Cardiac muscle cell (in vitro differentiated cells and primary cell): ENCODE measurements around the gene JADE2. TPM values are rescaled to one million over a fixed set of nuclear protein-coding genes. Genes with fewer than 3 reads are reported as not detected.
A peak's percentile ranks its signal among the peaks of the same experiment; 100 is the strongest.

Source experiments
- DNase-seq, 2 donors: peaks; one replicate each; pipeline versions ENCODE4 v3.0.0 to v3.0.0-alpha.2; 2010 to 2017; ENCODE audit warnings: low read depth in 1 of 2, low spot score in 1 of 2
- H3K27ac ChIP-seq: fragments of 200-600 bp; sonication (generic); 2 replicates; pipeline ENCODE4 v1.5.1; 2016
- H3K27me3 ChIP-seq: fragments of 200-600 bp; sonication (generic); 2 replicates; pipeline ENCODE4 v1.6.0; 2016; ENCODE audit warnings: control low read depth
- H3K36me3 ChIP-seq: fragments of 200-600 bp; sonication (generic); 2 replicates; pipeline ENCODE4 v1.5.1; 2016; ENCODE audit warnings: control low read depth
- H3K4me1 ChIP-seq: fragments of 200-600 bp; sonication (generic); 2 replicates; pipeline ENCODE4 v1.8.1; 2017; ENCODE audit warnings: low read depth, mild to moderate bottlenecking, mixed run types
- H3K4me3 ChIP-seq: fragments of 200-600 bp; sonication (generic); 2 replicates; pipeline ENCODE4 v1.5.1; 2016; ENCODE audit warnings: mild to moderate bottlenecking
- H3K9me3 ChIP-seq: fragments of 200-600 bp; sonication (generic); 2 replicates; pipeline ENCODE4 v1.5.1; 2017; ENCODE audit warnings: low read depth, mild to moderate bottlenecking, control low read depth
- CTCF ChIP-seq: IDR thresholded peaks from 2 replicates; pipeline ENCODE4 v1.5.1; 2012; ENCODE audit warnings: low read depth, mild to moderate bottlenecking, low read length
- polyA plus RNA-seq: library from polyadenylated mRNA; unstranded; fragments of >200 nt; fragmentation: Nextera tagmentation; extraction: Ambion mirVana; gene quantifications from 2 replicates; pipeline ENCODE4 v1.2.1, GENCODE V29; 2016
- total RNA-seq: library from RNA; depleted of rRNA; stranded (reverse); fragments of >200 nt; gene quantifications from 2 replicates; pipeline ENCODE4 v1.2.3, GENCODE V29; 2016

The JADE2 gene
- total and polyA plus RNA-seq, 2 experiments from 2014 or later = 2.8 to 17.8 TPM

GRCh38 chr5:134506054-134507039, 19.1 kb upstream of the JADE2 start:
- Histone ChIP-seq H3K4me3 (no peak overlapping the region), H3K27me3 (no peaks in the 10 kb centered on the region), H3K27ac (peak overlapping the region; percentile 80), H3K4me1 (peaks cover 15% of the 10 kb centered on the region), H3K9me3 (no peaks in the 10 kb centered on the region), H3K36me3 (no peaks in the 10 kb centered on the region)
- DNase-seq = peak; percentile 34 to 83
- no peak for TF ChIP-seq CTCF

- Histone ChIP-seq H3K4me1 (peaks cover 26% of the 10 kb centered on the region), H3K36me3 (no peaks in the 10 kb centered on the region), H3K27me3 (no peaks in the 10 kb centered on the region), H3K9me3 (no peaks in the 10 kb centered on the region), H3K4me3 (no peak overlapping the region), H3K27ac (no peak overlapping the region)
- DNase-seq = no peak
- no peak for TF ChIP-seq CTCF
Measured at GRCh38 chr5:134507452-134507851, 18.0 kb upstream of the JADE2 start.

GRCh38 chr5:134508521-134509195, 16.8 kb upstream of the JADE2 start:
- no peaks in the 10 kb centered on the region for H3K9me3 ChIP-seq
- TF ChIP-seq CTCF = no peak
- H3K4me1 ChIP-seq = peaks cover 29% of the 10 kb centered on the region
- no peak for DNase-seq
- no peak overlapping the region for H3K4me3 ChIP-seq
- no peaks in the 10 kb centered on the region for H3K27me3 ChIP-seq
- H3K36me3 ChIP-seq = no peaks in the 10 kb centered on the region
- H3K27ac ChIP-seq = no peak overlapping the region

GRCh38 chr5:134509308-134510040, 16.0 kb upstream of the JADE2 start:
- Histone ChIP-seq H3K27me3 (no peaks in the 10 kb centered on the region), H3K9me3 (no peaks in the 10 kb centered on the region), H3K4me1 (peaks cover 29% of the 10 kb centered on the region), H3K36me3 (no peaks in the 10 kb centered on the region), H3K27ac (no peak overlapping the region), H3K4me3 (no peak overlapping the region)
- DNase-seq = peak in 1 of 2 donors; percentile 29
- TF ChIP-seq CTCF = no peak
